MCF 10A (cell line): ENCODE data around the gene PAN2. TPM values are rescaled to one million over a fixed set of nuclear protein-coding genes. Genes with fewer than 3 reads are reported as not detected.
A peak's percentile ranks its signal among the peaks of the same experiment; 100 is the strongest.
"Not testable (repeated sequence)": the region's sequence is repeated elsewhere in the genome, so short reads cannot be mapped to it uniquely, and the experiment has no call there.

Source experiments
- BruUV-seq: library from RNA; stranded (reverse); fragments of 400-500 nt; replicated peaks from 2 replicates; lab custom pipeline; 2021; lab: Mats Ljungman, UMichigan
- CTCF ChIA-PET: fragments of 300-600 bp; sonication (Branson Sonifier 250); formaldehyde crosslinking; extraction: SDS; loops from one replicate; lab custom pipeline; 2021; ENCODE audit warnings: antibody characterized with exemption, inconsistent platforms; lab: Yijun Ruan, JAX
- POLR2A ChIA-PET: fragments of 300-600, 350-650 bp; sonication (Branson Sonifier 250); formaldehyde crosslinking; extraction: SDS; loops from one replicate; lab custom pipeline; 2020; ENCODE audit warnings: antibody characterized with exemption, inconsistent platforms; lab: Yijun Ruan, JAX
- DNase-seq: peaks from one replicate; pipeline ENCODE4 v3.0.0-alpha.2; 2018; ENCODE audit not compliant: unreplicated experiment
- H3K27ac Mint-ChIP-seq: one replicate; pipeline ENCODE4 v1.8.0; 2022; ENCODE audit warnings: mild to moderate bottlenecking, low read depth, mixed read lengths; ENCODE audit not compliant: unreplicated experiment
- H3K27me3 Mint-ChIP-seq: one replicate; pipeline ENCODE4 v1.8.0; 2022; ENCODE audit warnings: mixed read lengths; ENCODE audit not compliant: insufficient read depth, unreplicated experiment
- H3K36me3 Mint-ChIP-seq: one replicate; pipeline ENCODE4 v1.8.0; 2022; ENCODE audit warnings: mild to moderate bottlenecking, moderate library complexity, mixed read lengths; ENCODE audit not compliant: insufficient read depth, unreplicated experiment
- H3K4me1 Mint-ChIP-seq: one replicate; pipeline ENCODE4 v1.8.0; 2022; ENCODE audit warnings: mixed read lengths; ENCODE audit not compliant: insufficient read depth, unreplicated experiment
- H3K4me3 Mint-ChIP-seq: one replicate; pipeline ENCODE4 v1.8.0; 2022; ENCODE audit warnings: mild to moderate bottlenecking, moderate library complexity, mixed read lengths; ENCODE audit not compliant: unreplicated experiment
- H3K9me3 Mint-ChIP-seq: one replicate; pipeline ENCODE4 v1.8.0; 2022; ENCODE audit warnings: mixed read lengths; ENCODE audit not compliant: unreplicated experiment
- intact Hi-C: fragments of 100-400 bp; cut with micrococcal nuclease; formaldehyde crosslinking; loops from 2 replicates; pipeline ENCODE4 v1.14.1; 2022
- total RNA-seq: library from RNA; stranded (reverse); gene quantifications from 2 replicates; pipeline ENCODE4 v1.2.3, GENCODE V29; 2022
- TF ChIP-seq, protein P1 (sequence below): fragments of 200-600 bp; IDR thresholded peaks from one replicate; pipeline ENCODE4 v1.8.0; 2022; ENCODE audit warnings: antibody characterized with exemption, mild to moderate bottlenecking; ENCODE audit not compliant: unreplicated experiment

PAN2 gene
- total RNA-seq, 1 experiment from 2014 or later = 72.9 TPM

- TF ChIP-seq, protein P1, sequence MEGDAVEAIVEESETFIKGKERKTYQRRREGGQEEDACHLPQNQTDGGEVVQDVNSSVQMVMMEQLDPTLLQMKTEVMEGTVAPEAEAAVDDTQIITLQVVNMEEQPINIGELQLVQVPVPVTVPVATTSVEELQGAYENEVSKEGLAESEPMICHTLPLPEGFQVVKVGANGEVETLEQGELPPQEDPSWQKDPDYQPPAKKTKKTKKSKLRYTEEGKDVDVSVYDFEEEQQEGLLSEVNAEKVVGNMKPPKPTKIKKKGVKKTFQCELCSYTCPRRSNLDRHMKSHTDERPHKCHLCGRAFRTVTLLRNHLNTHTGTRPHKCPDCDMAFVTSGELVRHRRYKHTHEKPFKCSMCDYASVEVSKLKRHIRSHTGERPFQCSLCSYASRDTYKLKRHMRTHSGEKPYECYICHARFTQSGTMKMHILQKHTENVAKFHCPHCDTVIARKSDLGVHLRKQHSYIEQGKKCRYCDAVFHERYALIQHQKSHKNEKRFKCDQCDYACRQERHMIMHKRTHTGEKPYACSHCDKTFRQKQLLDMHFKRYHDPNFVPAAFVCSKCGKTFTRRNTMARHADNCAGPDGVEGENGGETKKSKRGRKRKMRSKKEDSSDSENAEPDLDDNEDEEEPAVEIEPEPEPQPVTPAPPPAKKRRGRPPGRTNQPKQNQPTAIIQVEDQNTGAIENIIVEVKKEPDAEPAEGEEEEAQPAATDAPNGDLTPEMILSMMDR = no peak
- Mint-ChIP-seq H3K4me3 (no peak overlapping the region), H3K36me3 (peaks cover 19% of the 10 kb centered on the region), H3K4me1 (peaks cover 20% of the 10 kb centered on the region), H3K9me3 (no peaks in the 10 kb centered on the region), H3K27ac (no peak overlapping the region), H3K27me3 (no peaks in the 10 kb centered on the region)
- BruUV-seq = no TSS peak
- POLR2A ChIA-PET = interaction anchor here (1.5 to 6.4 kb wide), 3 partner anchors 20 to 128 kb away, joined by 5 to 87 read pairs (median 9); partner anchors contain the start of genes CNPY2 and STAT2
- intact Hi-C loops = no loop called here
- DNase-seq = no peak
- CTCF ChIA-PET = interaction anchor here (0.5 to 1.6 kb wide), 5 partner anchors 8 to 128 kb away, joined by 3 to 7 read pairs (median 3); no protein-coding TSS in a partner anchor
These were observed 2.8 kb upstream of the PAN2 start for GRCh38 chr12:56336361-56337167.

DNA sequence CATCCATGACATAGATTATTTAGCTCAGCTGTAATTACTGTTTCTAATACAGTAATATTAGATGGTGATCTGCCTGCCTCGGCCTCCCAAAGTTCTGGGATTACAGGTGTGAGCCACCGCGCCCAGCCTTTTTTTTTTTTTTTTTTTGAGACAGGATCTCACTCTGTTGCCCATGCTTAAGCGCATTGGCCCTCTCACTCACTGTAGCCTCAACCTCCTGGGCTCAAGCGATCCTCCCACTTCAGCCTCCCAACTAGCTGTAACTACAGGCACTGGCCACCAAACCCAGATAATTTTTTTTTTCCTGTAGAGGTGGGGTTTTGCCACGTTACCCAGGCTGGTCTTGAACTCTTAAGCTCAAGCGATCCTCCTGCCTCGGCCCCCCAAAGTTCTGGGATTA, 1.7 kb upstream of the PAN2 start:
- H3K27me3 Mint-ChIP-seq, H3K27ac Mint-ChIP-seq, intact Hi-C loops, H3K9me3 Mint-ChIP-seq, BruUV-seq, DNase-seq: not testable (repeated sequence)
- ChIA-PET POLR2A (interaction anchor here (1.5 to 6.4 kb wide), 2 partner anchors 19 to 24 kb away, joined by 9 to 87 read pairs; partner anchors contain the start of genes CNPY2 and STAT2), CTCF (interaction anchor here (0.7 to 1.3 kb wide), 5 partner anchors 9 to 218 kb away, joined by 3 to 5 read pairs (median 4); partner anchors contain the start of gene ZC3H10)
- peaks cover 26% of the 10 kb centered on the region for H3K4me1 Mint-ChIP-seq
- peaks cover 25% of the 10 kb centered on the region for H3K36me3 Mint-ChIP-seq
- H3K4me3 Mint-ChIP-seq = peak overlapping the region; percentile 31

DNA sequence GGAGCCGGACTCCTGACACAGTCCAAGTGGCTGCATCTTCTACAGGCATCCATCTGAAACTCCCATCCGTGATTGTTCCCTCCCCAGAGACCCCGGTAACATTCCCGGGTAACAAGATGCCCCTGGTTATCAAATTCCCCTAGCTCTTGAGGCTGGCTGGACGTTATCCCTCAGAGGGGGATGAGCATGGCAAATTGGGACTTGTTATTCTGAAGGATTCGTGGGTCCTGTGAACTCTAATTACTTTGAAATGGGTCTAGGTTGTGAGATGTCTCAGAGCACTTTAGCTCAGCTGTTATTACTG, 642 bp upstream of the PAN2 start:
- ChIA-PET POLR2A (interaction anchor here (0.5 to 7.0 kb wide), 14 partner anchors 15 to 391 kb away, joined by 3 to 87 read pairs (median 6); partner anchors contain the start of genes CNPY2, CS, NACA and RNF41), CTCF (interaction anchor here (0.6 to 1.7 kb wide), 7 partner anchors 25 to 264 kb away, joined by 3 to 6 read pairs (median 5); partner anchors contain the start of genes STAT2 and ZC3H10)
- Mint-ChIP-seq H3K4me3 (peak overlapping the region; percentile 83), H3K27me3 (no peaks in the 10 kb centered on the region), H3K4me1 (peaks cover 26% of the 10 kb centered on the region), H3K27ac (peak overlapping the region; percentile 98), H3K36me3 (peaks cover 25% of the 10 kb centered on the region), H3K9me3 (no peaks in the 10 kb centered on the region)
- TF ChIP-seq, protein P1 = no peak
- TSS peak; percentile 98 for BruUV-seq
- DNase-seq = no peak
- intact Hi-C loops = loop anchor here (1.0 kb wide), 1 partner anchor 26 kb away; the partner anchor contains the start of gene STAT2

- H3K9me3 Mint-ChIP-seq = no peaks in the 10 kb centered on the region
- no peaks in the 10 kb centered on the region for H3K27me3 Mint-ChIP-seq
- H3K27ac Mint-ChIP-seq = peak overlapping the region; percentile 98
- TF ChIP-seq, protein P1 = no peak
- intact Hi-C loops = no loop called here
- peaks cover 36% of the 10 kb centered on the region for H3K36me3 Mint-ChIP-seq
- TSS peak; percentile 84 for BruUV-seq
- ChIA-PET POLR2A (interaction anchor here (0.7 to 7.0 kb wide), 25 partner anchors 11 to 312 kb away, joined by 3 to 87 read pairs (median 4); partner anchors contain the start of genes ATP5F1B, CNPY2, COQ10A and CS), CTCF (interaction anchor here (0.6 to 1.7 kb wide), 9 partner anchors 18 to 141 kb away, joined by 3 to 12 read pairs (median 5); partner anchors contain the start of gene STAT2)
- peak overlapping the region; percentile 83 for H3K4me3 Mint-ChIP-seq
- H3K4me1 Mint-ChIP-seq = peaks cover 16% of the 10 kb centered on the region
- DNase-seq = no peak
These were observed 562 bp downstream of the PAN2 start for GRCh38 chr12:56333197-56333678.
